ENCODE results near the gene TMEM131L. TPM values are rescaled to one million over a fixed set of nuclear protein-coding genes. Genes with fewer than 3 reads are reported as not detected.

The TMEM131L gene
- total RNA-seq, 1 donor from 2014 or later = 6.4 TPM

DNA sequence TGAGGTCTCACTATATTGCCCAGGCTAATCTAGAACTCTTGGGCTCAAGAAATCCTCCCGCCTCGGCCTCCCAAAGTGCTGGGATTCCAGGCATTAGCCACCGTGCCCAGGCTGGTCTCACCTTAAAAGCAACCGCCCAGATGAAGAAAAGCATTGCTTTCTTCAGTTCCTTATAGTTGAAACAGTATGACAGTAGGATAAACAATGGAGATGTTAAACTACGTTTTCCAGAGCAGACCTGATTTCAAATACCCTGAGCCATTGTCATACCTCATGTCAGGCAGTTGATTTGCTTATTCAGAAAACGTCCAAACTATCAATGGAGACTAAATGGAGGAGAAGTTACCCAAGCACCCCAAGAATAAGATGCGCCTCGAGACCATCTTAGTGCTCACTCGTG, 26.3 kb upstream of the TMEM131L start:
- Mint-ChIP-seq H3K27ac (ENCODE audit: unreplicated experiment) (no peak overlapping the region), H3K36me3 (ENCODE audit: unreplicated experiment) (no peaks in the 10 kb centered on the region), H3K27me3 (ENCODE audit: unreplicated experiment) (no peaks in the 10 kb centered on the region), H3K4me3 (ENCODE audit: unreplicated experiment) (no peak overlapping the region), H3K4me1 (ENCODE audit: unreplicated experiment) (no peaks in the 10 kb centered on the region), H3K9me3 (ENCODE audit: unreplicated experiment) (no peaks in the 10 kb centered on the region)
- no peak for DNase-seq (ENCODE audit: extremely low spot score, unreplicated experiment)
- TF ChIP-seq, protein P1, sequence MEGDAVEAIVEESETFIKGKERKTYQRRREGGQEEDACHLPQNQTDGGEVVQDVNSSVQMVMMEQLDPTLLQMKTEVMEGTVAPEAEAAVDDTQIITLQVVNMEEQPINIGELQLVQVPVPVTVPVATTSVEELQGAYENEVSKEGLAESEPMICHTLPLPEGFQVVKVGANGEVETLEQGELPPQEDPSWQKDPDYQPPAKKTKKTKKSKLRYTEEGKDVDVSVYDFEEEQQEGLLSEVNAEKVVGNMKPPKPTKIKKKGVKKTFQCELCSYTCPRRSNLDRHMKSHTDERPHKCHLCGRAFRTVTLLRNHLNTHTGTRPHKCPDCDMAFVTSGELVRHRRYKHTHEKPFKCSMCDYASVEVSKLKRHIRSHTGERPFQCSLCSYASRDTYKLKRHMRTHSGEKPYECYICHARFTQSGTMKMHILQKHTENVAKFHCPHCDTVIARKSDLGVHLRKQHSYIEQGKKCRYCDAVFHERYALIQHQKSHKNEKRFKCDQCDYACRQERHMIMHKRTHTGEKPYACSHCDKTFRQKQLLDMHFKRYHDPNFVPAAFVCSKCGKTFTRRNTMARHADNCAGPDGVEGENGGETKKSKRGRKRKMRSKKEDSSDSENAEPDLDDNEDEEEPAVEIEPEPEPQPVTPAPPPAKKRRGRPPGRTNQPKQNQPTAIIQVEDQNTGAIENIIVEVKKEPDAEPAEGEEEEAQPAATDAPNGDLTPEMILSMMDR (IDR thresholded peaks at IDR 0.05) = no peak

DNA sequence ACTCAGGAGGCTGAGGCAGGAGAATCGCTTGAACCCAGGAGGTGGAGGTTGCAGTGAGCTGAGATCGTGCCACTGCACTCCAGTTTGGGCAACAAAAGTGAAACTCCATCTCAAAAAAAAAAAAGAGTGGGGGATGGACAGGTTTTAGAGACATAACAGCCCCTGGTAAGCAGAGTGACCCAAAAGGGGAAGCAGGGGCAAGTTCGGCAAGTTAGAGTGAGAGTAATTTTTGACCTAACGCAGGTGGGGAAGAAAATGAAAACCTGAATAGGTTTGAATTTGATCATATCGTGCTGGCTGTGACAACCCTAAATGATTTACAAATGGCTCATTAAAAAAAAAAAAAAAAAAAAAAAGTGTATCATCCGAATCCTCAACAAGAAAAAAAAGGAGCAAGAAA, 25.7 kb upstream of the TMEM131L start:
- no peak for DNase-seq (ENCODE audit: extremely low spot score, unreplicated experiment)
- Mint-ChIP-seq H3K36me3 (ENCODE audit: unreplicated experiment) (no peaks in the 10 kb centered on the region), H3K4me3 (ENCODE audit: unreplicated experiment) (no peak overlapping the region), H3K27me3 (ENCODE audit: unreplicated experiment) (no peaks in the 10 kb centered on the region), H3K27ac (ENCODE audit: unreplicated experiment) (no peak overlapping the region), H3K4me1 (ENCODE audit: unreplicated experiment) (no peaks in the 10 kb centered on the region), H3K9me3 (ENCODE audit: unreplicated experiment) (no peaks in the 10 kb centered on the region)
- TF ChIP-seq, protein P1 (IDR thresholded peaks at IDR 0.05) = no peak

DNA sequence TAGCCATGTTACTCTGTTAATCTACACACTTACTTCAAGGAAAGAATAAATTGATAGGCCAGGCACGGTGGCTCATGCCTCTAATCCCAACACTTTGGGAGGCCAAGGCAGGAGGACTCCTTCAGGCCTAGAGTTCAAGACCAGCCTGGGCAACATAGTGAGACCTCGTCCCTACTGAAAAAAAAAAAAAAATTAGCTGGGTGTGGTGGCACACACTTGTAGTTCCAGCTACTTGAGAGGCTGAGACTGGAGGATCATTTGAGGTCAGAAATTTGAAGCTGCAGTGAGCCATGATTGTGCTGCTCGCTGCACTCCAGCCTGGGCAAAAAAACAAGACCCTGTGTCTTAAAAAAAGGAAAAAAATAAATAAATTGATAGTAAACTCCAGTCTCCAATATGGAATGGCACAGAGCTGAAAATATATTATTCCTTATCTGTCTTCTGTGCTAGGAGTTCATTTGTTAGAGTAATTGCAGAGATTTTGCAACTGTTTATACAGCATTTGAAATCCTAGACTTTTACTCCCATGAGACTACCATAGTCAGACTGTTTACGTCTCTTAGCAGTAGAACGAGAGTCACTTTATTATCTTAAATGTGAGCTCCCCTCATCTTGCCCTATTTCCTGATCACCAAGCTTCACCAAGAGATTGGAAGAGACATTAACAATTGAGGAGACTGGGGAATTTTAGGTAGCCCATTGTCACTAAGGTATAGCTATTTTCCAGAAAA, 18.8 kb upstream of the TMEM131L start:
- Mint-ChIP-seq H3K4me1 (ENCODE audit: unreplicated experiment) (peaks cover 33% of the 10 kb centered on the region), H3K27ac (ENCODE audit: unreplicated experiment) (peak overlapping the region; percentile 83), H3K27me3 (ENCODE audit: unreplicated experiment) (no peaks in the 10 kb centered on the region), H3K9me3 (ENCODE audit: unreplicated experiment) (no peaks in the 10 kb centered on the region), H3K36me3 (ENCODE audit: unreplicated experiment) (no peaks in the 10 kb centered on the region), H3K4me3 (ENCODE audit: unreplicated experiment) (peak overlapping the region; percentile 66)
- TF ChIP-seq, protein P1 (IDR thresholded peaks at IDR 0.05) = no peak
- DNase-seq (ENCODE audit: extremely low spot score, unreplicated experiment) = no peak

DNA sequence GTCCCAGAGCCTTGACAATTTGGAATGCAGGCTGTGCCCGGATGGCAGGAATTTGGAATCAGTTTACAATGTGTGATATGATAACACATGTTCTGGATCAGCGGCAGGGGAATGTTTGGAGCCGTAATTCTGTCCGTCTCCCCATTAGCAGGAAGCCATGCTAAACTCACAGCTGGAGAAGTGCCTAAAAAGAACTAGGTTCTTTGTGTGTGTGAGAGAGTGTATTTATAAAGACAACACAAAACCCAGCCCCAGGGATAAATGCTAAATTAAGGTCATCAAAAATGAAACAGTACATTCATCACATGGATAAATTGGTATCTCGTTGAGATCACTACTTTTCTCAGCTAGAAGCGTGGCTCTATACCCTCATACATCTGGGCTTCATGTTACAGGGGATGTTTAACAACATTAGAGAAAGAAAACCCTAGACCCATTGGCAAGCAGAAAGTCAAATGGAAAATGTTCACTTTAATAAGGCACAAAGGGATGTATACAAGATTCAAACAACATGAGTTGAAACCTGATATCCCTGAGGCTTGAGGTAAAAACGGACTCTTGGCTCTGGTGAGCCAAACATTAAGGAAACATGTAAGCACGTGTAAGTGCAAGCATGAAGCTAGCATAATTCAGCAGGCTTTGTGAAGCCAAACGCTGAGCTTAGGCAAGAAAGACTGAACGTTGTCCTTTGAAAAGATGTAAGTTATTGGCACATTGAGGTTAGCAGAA, 18.0 kb upstream of the TMEM131L start:
- H3K4me3 Mint-ChIP-seq (ENCODE audit: unreplicated experiment) = peak overlapping the region; percentile 66
- TF ChIP-seq, protein P1 (IDR thresholded peaks at IDR 0.05) = no peak
- peak overlapping the region; percentile 83 for H3K27ac Mint-ChIP-seq (ENCODE audit: unreplicated experiment)
- DNase-seq (ENCODE audit: extremely low spot score, unreplicated experiment) = no peak
- no peaks in the 10 kb centered on the region for H3K36me3 Mint-ChIP-seq (ENCODE audit: unreplicated experiment)
- no peaks in the 10 kb centered on the region for H3K9me3 Mint-ChIP-seq (ENCODE audit: unreplicated experiment)
- no peaks in the 10 kb centered on the region for H3K27me3 Mint-ChIP-seq (ENCODE audit: unreplicated experiment)
- H3K4me1 Mint-ChIP-seq (ENCODE audit: unreplicated experiment) = peaks cover 38% of the 10 kb centered on the region

DNA sequence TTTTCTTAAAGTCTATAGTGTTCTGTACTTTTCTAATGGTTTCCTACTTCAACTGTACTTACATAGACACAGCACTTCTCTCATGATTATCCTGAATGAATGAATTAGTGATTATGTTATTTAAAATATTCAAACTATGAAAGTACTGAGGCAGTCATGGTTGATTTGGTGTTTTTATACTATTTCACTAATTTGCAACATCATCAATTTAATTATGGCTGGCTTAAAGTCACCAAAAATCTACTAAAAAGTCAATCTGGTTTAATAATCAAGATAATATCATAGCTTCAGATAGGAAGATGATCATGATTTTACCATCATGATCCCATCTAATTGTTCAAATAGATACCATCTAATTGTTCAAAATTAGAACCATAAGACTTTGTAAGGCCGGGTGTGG, 16.8 kb upstream of the TMEM131L start:
- Mint-ChIP-seq H3K36me3 (ENCODE audit: unreplicated experiment) (no peaks in the 10 kb centered on the region), H3K4me1 (ENCODE audit: unreplicated experiment) (peaks cover 38% of the 10 kb centered on the region), H3K4me3 (ENCODE audit: unreplicated experiment) (no peak overlapping the region), H3K9me3 (ENCODE audit: unreplicated experiment) (no peaks in the 10 kb centered on the region), H3K27me3 (ENCODE audit: unreplicated experiment) (no peaks in the 10 kb centered on the region), H3K27ac (ENCODE audit: unreplicated experiment) (no peak overlapping the region)
- TF ChIP-seq, protein P1 (IDR thresholded peaks at IDR 0.05) = no peak
- DNase-seq (ENCODE audit: extremely low spot score, unreplicated experiment) = no peak
